Osteocyte (in vitro differentiated cells): Measurements from ENCODE around the gene FRY. TPM values are rescaled to one million over a fixed set of nuclear protein-coding genes. Genes with fewer than 3 reads are reported as not detected.

Source experiments
- DNase-seq: peaks from one replicate; pipeline ENCODE4 v3.0.0; 2021; ENCODE audit warnings: mixed read lengths; ENCODE audit not compliant: unreplicated experiment; ENCODE audit errors: extremely low spot score
- H3K27ac Mint-ChIP-seq: one replicate; pipeline ENCODE4 v1.8.0; 2021; ENCODE audit warnings: mild to moderate bottlenecking, mixed read lengths; ENCODE audit not compliant: unreplicated experiment
- H3K27me3 Mint-ChIP-seq: one replicate; pipeline ENCODE4 v1.8.0; 2021; ENCODE audit warnings: mixed read lengths; ENCODE audit not compliant: unreplicated experiment
- H3K36me3 Mint-ChIP-seq: one replicate; pipeline ENCODE4 v1.8.0; 2021; ENCODE audit warnings: mixed read lengths; ENCODE audit not compliant: unreplicated experiment
- H3K4me1 Mint-ChIP-seq: one replicate; pipeline ENCODE4 v1.8.0; 2021; ENCODE audit warnings: mixed read lengths; ENCODE audit not compliant: unreplicated experiment
- H3K4me3 Mint-ChIP-seq: one replicate; pipeline ENCODE4 v1.8.0; 2021; ENCODE audit warnings: mild to moderate bottlenecking, moderate library complexity, mixed read lengths; ENCODE audit not compliant: unreplicated experiment
- H3K9me3 Mint-ChIP-seq: one replicate; pipeline ENCODE4 v1.8.0; 2021; ENCODE audit warnings: mixed read lengths; ENCODE audit not compliant: unreplicated experiment
- total RNA-seq: library from RNA; stranded (reverse); gene quantifications from 2 replicates; pipeline ENCODE4 v1.2.1, GENCODE V29; 2021
- TF ChIP-seq, protein P1 (sequence below): fragments of 200-600 bp; sonication (generic); IDR thresholded peaks from 2 replicates; pipeline ENCODE4 v1.5.0; 2021; ENCODE audit warnings: antibody characterized with exemption, mild to moderate bottlenecking, moderate library complexity

Gene FRY
- total RNA-seq, 1 donor from 2014 or later: 2.0 TPM

DNA sequence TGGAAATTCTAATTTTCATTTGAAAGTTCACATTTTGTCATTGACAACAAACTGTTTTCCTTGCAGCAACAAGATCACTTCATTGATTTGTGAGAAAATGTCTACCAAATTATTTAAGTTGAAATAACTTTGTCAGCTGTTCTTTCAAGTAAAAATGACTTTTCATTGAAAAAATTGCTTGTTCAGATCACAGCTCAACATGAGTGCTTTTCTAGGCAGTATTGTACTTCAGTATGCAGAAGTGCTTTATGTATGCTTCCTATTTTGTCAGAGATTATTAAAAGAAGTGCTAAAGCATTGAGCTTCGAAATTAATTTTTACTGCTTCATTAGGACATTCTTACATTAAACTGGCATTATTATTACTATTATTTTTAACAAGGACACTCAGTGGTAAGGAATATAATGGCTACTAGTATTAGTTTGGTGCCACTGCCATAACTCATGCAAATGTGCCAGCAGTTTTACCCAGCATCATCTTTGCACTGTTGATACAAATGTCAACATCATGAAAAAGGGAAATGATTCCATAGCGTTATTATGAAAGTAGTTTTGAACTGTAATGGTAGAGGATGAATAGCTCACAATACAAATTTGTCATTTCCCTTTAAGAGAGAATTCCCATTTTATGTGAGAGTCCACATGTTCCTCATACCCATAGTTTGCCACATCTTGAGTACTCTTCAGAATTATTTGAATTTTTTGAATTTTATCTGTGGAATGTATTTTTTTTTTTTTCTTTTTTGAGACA is 286.3 kb downstream of the FRY start:
- TF ChIP-seq, protein P1, sequence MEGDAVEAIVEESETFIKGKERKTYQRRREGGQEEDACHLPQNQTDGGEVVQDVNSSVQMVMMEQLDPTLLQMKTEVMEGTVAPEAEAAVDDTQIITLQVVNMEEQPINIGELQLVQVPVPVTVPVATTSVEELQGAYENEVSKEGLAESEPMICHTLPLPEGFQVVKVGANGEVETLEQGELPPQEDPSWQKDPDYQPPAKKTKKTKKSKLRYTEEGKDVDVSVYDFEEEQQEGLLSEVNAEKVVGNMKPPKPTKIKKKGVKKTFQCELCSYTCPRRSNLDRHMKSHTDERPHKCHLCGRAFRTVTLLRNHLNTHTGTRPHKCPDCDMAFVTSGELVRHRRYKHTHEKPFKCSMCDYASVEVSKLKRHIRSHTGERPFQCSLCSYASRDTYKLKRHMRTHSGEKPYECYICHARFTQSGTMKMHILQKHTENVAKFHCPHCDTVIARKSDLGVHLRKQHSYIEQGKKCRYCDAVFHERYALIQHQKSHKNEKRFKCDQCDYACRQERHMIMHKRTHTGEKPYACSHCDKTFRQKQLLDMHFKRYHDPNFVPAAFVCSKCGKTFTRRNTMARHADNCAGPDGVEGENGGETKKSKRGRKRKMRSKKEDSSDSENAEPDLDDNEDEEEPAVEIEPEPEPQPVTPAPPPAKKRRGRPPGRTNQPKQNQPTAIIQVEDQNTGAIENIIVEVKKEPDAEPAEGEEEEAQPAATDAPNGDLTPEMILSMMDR: no peak
- Mint-ChIP-seq H3K4me1 (peaks cover 4% of the 10 kb centered on the region), H3K27ac (no peak overlapping the region), H3K36me3 (no peaks in the 10 kb centered on the region), H3K27me3 (no peaks in the 10 kb centered on the region), H3K9me3 (no peaks in the 10 kb centered on the region), H3K4me3 (no peak overlapping the region)
- no peak for DNase-seq

DNA sequence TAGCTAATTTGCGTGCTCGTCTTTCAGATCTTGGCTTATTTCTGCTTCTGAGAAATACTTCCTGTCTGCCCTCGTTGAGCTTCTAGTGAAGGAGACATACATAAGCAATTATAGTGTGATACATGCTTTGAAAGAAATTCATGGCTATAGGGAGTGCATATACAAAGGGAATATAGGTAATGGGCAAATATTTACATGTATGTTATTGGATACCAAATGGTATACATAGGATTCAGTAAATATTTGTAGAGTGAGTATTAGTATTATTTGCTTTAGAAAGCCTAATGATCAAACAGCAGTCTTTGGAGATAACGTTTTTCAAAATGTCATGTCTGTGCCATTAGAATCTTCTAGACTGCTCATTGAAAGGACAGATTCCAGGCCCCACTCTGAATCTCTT is 289.0 kb downstream of the FRY start:
- Mint-ChIP-seq H3K4me1 (peaks cover 12% of the 10 kb centered on the region), H3K9me3 (no peaks in the 10 kb centered on the region), H3K27ac (no peak overlapping the region), H3K4me3 (no peak overlapping the region), H3K27me3 (no peaks in the 10 kb centered on the region), H3K36me3 (no peaks in the 10 kb centered on the region)
- no peak for DNase-seq
- TF ChIP-seq, protein P1: no peak

DNA sequence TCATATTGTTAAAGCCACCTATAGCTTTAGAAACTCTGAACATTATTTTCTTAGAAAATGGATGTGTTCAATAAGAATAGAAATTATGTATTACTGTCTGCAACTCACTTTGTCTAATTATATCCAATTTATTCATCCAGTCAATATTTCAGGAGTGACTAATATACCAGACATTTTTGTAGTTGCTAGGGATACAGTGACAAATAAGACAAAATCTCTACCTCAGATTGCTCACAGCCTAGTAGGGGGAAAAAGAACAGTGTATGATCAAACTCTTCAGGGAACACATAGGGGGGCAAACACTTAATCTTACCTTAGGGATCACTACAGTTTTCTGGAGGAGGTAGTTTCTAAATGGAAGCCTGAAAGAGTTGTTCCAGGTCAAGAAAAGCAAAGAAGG is 292.3 kb downstream of the FRY start:
- no peak overlapping the region for H3K4me3 Mint-ChIP-seq
- no peaks in the 10 kb centered on the region for H3K36me3 Mint-ChIP-seq
- TF ChIP-seq, protein P1: no peak
- peaks cover 12% of the 10 kb centered on the region for H3K4me1 Mint-ChIP-seq
- H3K9me3 Mint-ChIP-seq: no peaks in the 10 kb centered on the region
- H3K27me3 Mint-ChIP-seq: no peaks in the 10 kb centered on the region
- peak overlapping the region; percentile 86 for H3K27ac Mint-ChIP-seq
- no peak for DNase-seq

DNA sequence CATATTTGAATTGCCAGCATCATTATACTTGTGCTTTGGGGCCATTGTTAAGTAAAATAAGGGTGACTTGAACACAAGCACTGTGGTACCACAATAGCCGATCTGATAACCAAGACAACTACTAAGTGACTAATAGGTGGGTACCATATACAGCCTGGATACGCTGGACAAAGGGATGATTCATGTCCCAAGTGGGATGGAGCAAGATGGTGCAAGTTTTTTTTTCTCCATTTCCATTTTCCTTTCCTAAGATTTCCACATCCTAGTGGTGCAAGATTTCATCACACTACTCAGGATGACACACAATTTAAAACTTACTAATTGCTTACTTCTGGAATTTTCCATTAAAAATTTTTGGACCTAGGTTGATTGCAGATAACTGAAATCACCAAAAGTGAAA is 298.9 kb downstream of the FRY start:
- no peak overlapping the region for H3K4me3 Mint-ChIP-seq
- TF ChIP-seq, protein P1: no peak
- H3K4me1 Mint-ChIP-seq: peaks cover 5% of the 10 kb centered on the region
- H3K9me3 Mint-ChIP-seq: no peaks in the 10 kb centered on the region
- H3K27ac Mint-ChIP-seq: no peak overlapping the region
- DNase-seq: no peak
- H3K36me3 Mint-ChIP-seq: peaks cover 2% of the 10 kb centered on the region
- H3K27me3 Mint-ChIP-seq: no peaks in the 10 kb centered on the region

DNA sequence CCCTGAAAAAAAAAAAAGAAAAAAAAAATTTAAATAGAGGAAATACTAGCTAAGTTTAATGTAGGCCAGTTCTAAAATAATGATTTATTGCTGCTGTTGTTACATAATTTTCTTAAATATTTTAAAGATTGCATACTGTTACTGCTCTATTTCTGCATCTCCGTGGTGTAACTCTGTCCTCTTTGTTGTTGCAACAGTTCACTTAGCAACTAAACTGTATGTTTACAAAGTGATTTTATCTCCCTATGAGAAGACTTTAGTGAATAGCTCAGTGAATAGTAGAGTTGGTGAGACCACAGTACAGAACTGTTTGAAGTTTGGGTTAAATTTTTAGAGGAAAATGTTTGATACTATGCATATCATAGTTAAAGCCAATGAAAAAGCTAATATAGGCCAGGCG is 303.1 kb downstream of the FRY start:
- DNase-seq: no peak
- H3K27ac Mint-ChIP-seq: no peak overlapping the region
- H3K4me1 Mint-ChIP-seq: peaks cover 5% of the 10 kb centered on the region

More for the DNA sequence above, 303.1 kb downstream of the FRY start:
- Mint-ChIP-seq H3K36me3 (peaks cover 11% of the 10 kb centered on the region), H3K27me3 (no peaks in the 10 kb centered on the region), H3K4me3 (no peak overlapping the region), H3K9me3 (no peaks in the 10 kb centered on the region)
- TF ChIP-seq, protein P1: no peak
